ENCODE results near the gene C20orf144. TPM values are rescaled to one million over a fixed set of nuclear protein-coding genes. Genes with fewer than 3 reads are reported as not detected.

Gene C20orf144
- polyA plus RNA-seq, 2 of the 4 experiments (the other 2 are of a cell fraction), result 0.10 to 0.12 TPM

DNA sequence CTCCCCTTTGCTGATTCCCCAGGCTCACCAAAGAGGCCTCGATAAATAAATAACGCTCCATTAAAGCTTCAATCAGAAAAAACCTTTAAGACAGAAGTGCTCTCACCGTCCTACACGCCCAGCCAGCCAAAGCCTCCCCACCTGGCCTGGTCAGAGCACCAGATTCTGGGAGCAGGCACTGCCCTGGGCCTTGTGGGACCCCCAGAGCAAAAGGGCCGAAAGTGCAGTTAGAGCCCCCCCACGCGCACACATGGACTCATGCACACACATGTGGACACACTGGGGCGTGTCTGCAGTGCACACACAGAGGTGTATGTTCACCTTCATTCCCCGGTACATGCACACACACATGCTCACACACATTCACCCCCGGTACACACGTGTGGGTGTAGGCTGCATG, 14.0 kb downstream of the C20orf144 start:
- H3K4me1 ChIP-seq, result peaks cover 23% of the 10 kb centered on the region
- no peak overlapping the region for H3K4me2 ChIP-seq
- H3K9me3 ChIP-seq, result no peaks in the 10 kb centered on the region
- ATAC-seq, result no peak
- H3K27ac ChIP-seq, result no peak overlapping the region
- H3K4me3 ChIP-seq, result no peak overlapping the region
- FAIRE-seq, result no peak
- POLR2A ChIA-PET, result no interaction called here
- no peak for DNase-seq (ENCODE audit: low read depth in 1 of 2, low spot score in 1 of 2)
- WGBS (ENCODE audit: missing lambda C conversion rate), result 92% methylated on average over 11 of the region's 11 CpGs
- CTCF ChIA-PET, result interaction anchor here (2.6 kb wide), 1 partner anchor 9 kb away, joined by 8 read pairs; no protein-coding TSS in a partner anchor
- TF ChIP-seq, protein P1, sequence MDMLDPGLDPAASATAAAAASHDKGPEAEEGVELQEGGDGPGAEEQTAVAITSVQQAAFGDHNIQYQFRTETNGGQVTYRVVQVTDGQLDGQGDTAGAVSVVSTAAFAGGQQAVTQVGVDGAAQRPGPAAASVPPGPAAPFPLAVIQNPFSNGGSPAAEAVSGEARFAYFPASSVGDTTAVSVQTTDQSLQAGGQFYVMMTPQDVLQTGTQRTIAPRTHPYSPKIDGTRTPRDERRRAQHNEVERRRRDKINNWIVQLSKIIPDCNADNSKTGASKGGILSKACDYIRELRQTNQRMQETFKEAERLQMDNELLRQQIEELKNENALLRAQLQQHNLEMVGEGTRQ (IDR thresholded peaks at IDR 0.05), result no peak
- TF ChIP-seq MAZ (IDR thresholded peaks at IDR 0.05; ENCODE audit: borderline replicate concordance, low read depth, low read length), result no peak

DNA sequence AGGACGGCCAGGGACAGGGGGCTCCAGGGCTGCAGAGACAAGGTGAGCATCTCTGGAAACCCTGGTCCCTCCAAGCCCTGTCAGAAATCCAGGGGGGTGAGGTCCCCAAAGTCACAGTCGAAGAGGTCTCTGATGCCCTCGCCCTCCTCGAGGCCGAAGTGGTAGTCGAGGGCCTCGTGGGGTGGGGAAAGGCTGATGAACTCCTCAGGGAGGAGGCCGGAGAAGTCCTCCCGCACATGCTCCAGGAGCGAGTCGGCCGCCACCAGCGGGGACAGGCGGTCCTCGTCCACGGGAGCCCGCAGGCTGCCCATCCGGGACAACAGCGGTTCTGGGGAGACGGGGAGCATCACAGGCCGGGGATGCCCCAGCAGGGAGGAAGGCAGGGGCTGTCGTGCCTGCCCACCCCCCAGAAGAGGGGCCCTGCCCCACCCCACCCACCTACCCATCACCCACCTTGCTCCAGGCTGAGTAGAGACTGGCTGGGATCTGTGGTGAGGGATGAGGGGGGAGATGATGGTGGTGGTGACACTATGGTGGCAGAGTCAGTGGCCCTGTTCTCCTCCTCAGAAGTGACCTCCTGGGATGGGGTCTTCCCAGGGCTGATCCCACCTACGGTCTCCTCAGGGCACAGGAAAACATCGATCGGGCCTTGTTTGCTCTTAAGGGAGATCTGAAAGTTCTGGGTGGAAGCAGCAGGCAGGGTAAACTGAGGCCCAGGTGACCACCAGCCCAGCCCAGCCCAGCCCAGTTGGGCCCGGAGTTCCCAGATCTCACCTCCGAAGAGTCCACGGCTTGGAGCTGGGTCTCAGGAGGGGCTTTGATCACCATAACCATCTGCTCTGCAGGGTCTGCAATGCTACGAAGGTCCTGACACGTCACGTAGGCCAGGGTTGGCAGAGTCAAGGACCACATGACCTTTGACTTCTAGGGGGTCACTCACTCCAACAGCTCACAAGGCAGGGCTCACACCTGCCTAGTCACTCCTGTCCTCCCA, 14.8 kb downstream of the C20orf144 start:
- no peak for FAIRE-seq
- 94% methylated on average over 28 of the region's 31 CpGs for WGBS (ENCODE audit: missing lambda C conversion rate)

DNA sequence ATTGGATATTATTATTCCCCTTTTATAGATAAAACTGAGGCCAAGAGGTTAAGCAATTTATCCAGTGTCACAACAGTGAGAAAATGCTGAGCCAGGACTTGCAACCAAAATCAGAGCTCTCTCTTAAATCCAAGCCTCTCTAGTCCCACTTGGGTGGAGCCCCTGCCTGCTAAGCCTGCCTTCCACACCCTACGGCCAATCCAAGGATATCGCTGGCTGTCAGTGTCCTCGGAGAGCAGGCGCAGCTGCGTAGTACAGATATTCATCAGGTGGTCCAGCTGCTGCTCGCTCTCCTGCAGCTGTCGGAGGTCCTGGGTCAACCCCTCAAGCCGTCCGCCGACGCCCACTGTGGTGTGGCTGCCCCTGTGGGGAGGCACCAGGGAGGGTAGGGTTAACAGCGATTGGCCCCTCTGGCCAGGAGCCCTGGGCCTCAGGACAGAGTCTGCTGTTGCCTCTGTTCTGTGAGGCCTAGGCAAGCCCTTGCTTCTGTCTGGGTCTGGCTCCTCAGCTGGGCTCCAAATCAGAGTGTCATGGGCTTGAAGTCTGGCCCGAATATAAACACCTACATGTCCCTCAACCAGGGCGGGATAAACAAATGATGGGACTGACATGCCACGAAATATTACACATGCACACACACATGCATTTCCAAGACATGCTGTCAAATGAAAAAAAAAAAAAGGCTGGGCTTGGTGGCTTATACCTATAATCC, 16.0 kb downstream of the C20orf144 start:
- no peak overlapping the region for H3K27ac ChIP-seq
- H3K9me3 ChIP-seq, result no peaks in the 10 kb centered on the region
- POLR2A ChIA-PET, result no interaction called here
- WGBS (ENCODE audit: missing lambda C conversion rate), result 93% methylated on average over 15 of the region's 15 CpGs
- peaks cover 18% of the 10 kb centered on the region for H3K4me1 ChIP-seq
- H3K4me2 ChIP-seq, result no peak overlapping the region
- DNase-seq (ENCODE audit: low read depth in 1 of 2, low spot score in 1 of 2) (no peak), FAIRE-seq (no peak), ATAC-seq (no peak)
- TF ChIP-seq FOXS1 (CRISPR knock-in tag; IDR thresholded peaks at IDR 0.05) (no peak), MAFK (IDR thresholded peaks at IDR 0.05; ENCODE audit: partially characterized antibody) (peak; percentile 22)
- CTCF ChIA-PET, result interaction anchor here (0.6 to 1.3 kb wide), 5 partner anchors 10 to 390 kb away, joined by 3 to 4 read pairs (median 3); partner anchors contain the start of gene C20orf144
- H3K4me3 ChIP-seq, result no peak overlapping the region

More for the DNA sequence above, 14.8 kb downstream of the C20orf144 start:
- Histone ChIP-seq H3K4me2 (no peak overlapping the region), H3K4me3 (no peak overlapping the region), H3K9me3 (no peaks in the 10 kb centered on the region), H3K27ac (no peak overlapping the region), H3K4me1 (peaks cover 23% of the 10 kb centered on the region)
- TF ChIP-seq EP300 (IDR thresholded peaks at IDR 0.05) (no peak), JUNB (IDR thresholded peaks at IDR 0.05) (no peak), HDAC2 (IDR thresholded peaks at IDR 0.05) (no peak), HOXB13 (CRISPR knock-in tag; IDR thresholded peaks at IDR 0.05; ENCODE audit: low read depth) (no peak), SMC3 (IDR thresholded peaks at IDR 0.05) (no peak), FOSB (CRISPR knock-in tag; IDR thresholded peaks at IDR 0.05) (no peak)
- ATAC-seq, result no peak
- CTCF ChIA-PET, result interaction anchor here (0.6 to 2.6 kb wide), 3 partner anchors 8 to 391 kb away, joined by 3 to 8 read pairs (median 3); no protein-coding TSS in a partner anchor
- no peak for DNase-seq (ENCODE audit: low read depth in 1 of 2, low spot score in 1 of 2)
- POLR2A ChIA-PET, result no interaction called here

DNA sequence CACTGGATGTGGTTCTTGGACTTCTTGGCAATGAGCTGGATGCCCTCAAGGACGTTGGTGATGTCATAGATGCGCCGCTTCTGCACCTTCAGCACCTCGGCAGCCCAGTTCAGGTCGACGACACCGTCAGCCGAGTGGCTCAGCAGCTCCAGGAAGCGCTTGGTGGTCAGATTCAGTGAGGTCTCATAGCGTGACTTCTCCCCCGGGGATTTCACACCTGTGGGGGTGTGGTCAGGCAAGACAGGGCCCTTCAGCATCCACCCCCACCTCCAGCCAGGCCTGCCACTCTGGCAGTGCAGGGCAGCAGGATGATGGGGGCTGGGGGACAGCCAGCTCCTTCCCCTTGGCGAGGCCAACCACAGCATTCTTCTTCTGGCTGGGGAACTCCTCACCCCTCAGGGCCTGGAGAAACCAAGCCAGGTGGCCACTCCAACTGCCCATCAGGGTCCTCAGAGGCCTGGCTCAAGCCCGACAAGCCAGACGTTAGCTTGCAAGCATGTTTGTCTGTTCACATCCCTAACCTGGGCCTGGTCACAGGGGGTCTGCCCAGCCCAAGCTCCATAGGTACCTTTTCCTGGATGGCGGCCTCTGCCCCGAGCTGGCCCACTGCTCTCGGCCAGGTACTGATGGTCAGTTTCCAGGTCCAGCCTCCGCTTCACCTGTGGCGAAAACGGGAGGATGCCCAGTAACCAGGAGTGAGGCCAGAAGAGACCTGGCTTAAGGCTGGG, 17.8 kb downstream of the C20orf144 start:
- 91% methylated on average over 19 of the region's 20 CpGs for WGBS (ENCODE audit: missing lambda C conversion rate)
- CTCF ChIA-PET, result interaction anchor here (0.6 to 2.0 kb wide), 9 partner anchors 9 to 222 kb away, joined by 3 to 5 read pairs (median 4); no protein-coding TSS in a partner anchor
- TF ChIP-seq ESRRA (IDR thresholded peaks at IDR 0.05; ENCODE audit: borderline replicate concordance, low read length) (no peak), CBX8 (IDR thresholded peaks at IDR 0.05) (no peak), TP53 (CRISPR knock-in tag; IDR thresholded peaks at IDR 0.05) (no peak), MAZ (IDR thresholded peaks at IDR 0.05; ENCODE audit: borderline replicate concordance, low read depth, low read length) (no peak), HOXA7 (CRISPR knock-in tag; IDR thresholded peaks at IDR 0.05) (no peak), HOXB13 (CRISPR knock-in tag; IDR thresholded peaks at IDR 0.05; ENCODE audit: low read depth) (no peak), JUNB (IDR thresholded peaks at IDR 0.05) (no peak), KDM1A (IDR thresholded peaks at IDR 0.05; ENCODE audit: low read depth) (no peak), MAFK (IDR thresholded peaks at IDR 0.05; ENCODE audit: partially characterized antibody) (no peak), EP300 (IDR thresholded peaks at IDR 0.05) (no peak), FOSB (CRISPR knock-in tag; IDR thresholded peaks at IDR 0.05) (no peak), RCOR1 (IDR thresholded peaks at IDR 0.05; ENCODE audit: low read depth, low read length) (no peak)
- TF ChIP-seq, protein P2, sequence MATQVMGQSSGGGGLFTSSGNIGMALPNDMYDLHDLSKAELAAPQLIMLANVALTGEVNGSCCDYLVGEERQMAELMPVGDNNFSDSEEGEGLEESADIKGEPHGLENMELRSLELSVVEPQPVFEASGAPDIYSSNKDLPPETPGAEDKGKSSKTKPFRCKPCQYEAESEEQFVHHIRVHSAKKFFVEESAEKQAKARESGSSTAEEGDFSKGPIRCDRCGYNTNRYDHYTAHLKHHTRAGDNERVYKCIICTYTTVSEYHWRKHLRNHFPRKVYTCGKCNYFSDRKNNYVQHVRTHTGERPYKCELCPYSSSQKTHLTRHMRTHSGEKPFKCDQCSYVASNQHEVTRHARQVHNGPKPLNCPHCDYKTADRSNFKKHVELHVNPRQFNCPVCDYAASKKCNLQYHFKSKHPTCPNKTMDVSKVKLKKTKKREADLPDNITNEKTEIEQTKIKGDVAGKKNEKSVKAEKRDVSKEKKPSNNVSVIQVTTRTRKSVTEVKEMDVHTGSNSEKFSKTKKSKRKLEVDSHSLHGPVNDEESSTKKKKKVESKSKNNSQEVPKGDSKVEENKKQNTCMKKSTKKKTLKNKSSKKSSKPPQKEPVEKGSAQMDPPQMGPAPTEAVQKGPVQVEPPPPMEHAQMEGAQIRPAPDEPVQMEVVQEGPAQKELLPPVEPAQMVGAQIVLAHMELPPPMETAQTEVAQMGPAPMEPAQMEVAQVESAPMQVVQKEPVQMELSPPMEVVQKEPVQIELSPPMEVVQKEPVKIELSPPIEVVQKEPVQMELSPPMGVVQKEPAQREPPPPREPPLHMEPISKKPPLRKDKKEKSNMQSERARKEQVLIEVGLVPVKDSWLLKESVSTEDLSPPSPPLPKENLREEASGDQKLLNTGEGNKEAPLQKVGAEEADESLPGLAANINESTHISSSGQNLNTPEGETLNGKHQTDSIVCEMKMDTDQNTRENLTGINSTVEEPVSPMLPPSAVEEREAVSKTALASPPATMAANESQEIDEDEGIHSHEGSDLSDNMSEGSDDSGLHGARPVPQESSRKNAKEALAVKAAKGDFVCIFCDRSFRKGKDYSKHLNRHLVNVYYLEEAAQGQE (IDR thresholded peaks at IDR 0.05), result no peak
- TF ChIP-seq, protein P3, sequence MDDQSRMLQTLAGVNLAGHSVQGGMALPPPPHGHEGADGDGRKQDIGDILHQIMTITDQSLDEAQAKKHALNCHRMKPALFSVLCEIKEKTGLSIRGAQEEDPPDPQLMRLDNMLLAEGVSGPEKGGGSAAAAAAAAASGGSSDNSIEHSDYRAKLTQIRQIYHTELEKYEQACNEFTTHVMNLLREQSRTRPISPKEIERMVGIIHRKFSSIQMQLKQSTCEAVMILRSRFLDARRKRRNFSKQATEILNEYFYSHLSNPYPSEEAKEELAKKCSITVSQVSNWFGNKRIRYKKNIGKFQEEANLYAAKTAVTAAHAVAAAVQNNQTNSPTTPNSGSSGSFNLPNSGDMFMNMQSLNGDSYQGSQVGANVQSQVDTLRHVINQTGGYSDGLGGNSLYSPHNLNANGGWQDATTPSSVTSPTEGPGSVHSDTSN (IDR thresholded peaks at IDR 0.05), result no peak
- TF ChIP-seq, protein P4, sequence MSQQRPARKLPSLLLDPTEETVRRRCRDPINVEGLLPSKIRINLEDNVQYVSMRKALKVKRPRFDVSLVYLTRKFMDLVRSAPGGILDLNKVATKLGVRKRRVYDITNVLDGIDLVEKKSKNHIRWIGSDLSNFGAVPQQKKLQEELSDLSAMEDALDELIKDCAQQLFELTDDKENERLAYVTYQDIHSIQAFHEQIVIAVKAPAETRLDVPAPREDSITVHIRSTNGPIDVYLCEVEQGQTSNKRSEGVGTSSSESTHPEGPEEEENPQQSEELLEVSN (IDR thresholded peaks at IDR 0.05; ENCODE audit: borderline replicate concordance, low read depth), result no peak

More for the DNA sequence above, 17.8 kb downstream of the C20orf144 start:
- no peak for ATAC-seq
- Histone ChIP-seq H3K9me3 (no peaks in the 10 kb centered on the region), H3K4me2 (no peak overlapping the region), H3K4me3 (no peak overlapping the region), H3K27ac (no peak overlapping the region), H3K4me1 (peaks cover 21% of the 10 kb centered on the region)
- FAIRE-seq, result no peak
- POLR2A ChIA-PET, result interaction anchor here (1.4 kb wide), 1 partner anchor 52 kb away, joined by 4 read pairs; the partner anchor contains the start of gene ZNF341
- no peak for DNase-seq (ENCODE audit: low read depth in 1 of 2, low spot score in 1 of 2)

All from A549 (cell line).